EL (cell line): ENCODE results near the gene SDCBP2.

ENCODE experiments used
- DNase-seq: peaks from one replicate; pipeline ENCODE4 v3.0.0-alpha.2; 2016

SDCBP2 gene

DNA sequence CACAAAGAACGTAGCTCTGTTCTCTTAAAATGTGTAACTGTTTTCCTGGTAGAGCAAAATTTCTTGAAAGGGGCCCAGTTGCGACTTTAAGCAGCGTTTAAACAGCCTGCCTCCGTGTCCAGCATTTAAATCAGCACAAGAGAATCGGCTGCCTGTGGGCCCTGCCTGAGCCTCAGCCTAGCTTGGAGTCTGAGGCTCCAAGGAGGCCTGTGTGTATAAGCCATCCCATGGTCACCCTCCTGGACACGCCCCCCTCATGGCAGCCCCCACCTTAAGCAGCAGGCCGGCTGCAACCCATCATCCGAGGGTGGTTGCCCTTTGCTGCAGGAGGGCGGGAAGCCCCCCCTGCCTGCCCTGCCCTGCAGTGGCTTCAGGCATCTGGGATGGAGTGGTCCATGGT, 18.9 kb downstream of the SDCBP2 start:
- no peak for DNase-seq

DNA sequence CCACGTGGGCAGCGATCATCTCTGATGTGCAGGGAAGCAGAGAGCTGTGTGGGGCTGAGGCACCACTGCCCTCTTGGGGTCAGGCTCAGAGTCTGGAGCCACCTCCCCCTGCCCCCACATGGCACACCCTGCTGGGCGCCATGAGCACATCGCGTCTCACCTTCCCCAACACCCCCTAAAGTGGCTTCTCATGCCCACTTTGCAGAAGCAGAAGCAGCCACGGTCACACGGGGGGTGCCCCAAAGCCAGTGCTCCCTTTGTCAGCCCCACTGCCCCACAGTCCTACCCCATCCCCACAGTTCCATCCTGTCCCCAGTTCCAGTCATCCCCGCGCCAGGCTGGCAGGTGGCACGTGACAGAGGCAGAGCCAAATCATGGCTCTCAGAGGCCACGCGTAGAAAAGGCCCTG, 19.5 kb downstream of the SDCBP2 start:
- no peak for DNase-seq

DNA sequence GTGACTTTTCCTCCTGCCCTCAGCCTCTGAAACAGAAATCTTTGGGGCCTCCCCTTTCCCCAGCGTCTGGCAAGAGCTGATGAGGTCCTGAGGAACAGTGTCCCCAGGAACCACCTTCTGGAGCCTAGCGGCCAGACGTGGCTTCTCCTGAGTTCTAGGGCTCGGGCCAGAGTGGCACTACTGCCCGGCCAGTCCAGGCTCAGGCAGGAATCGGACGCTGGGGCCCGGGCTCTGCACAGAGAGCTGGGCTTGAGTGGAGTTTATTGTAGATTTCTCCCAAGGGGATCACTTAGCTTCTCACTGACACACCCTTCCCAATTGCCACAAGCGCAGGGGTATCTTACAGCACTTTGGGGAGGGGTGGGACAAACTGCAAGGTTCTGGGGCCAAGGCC, 20.2 kb downstream of the SDCBP2 start:
- no peak for DNase-seq

DNA sequence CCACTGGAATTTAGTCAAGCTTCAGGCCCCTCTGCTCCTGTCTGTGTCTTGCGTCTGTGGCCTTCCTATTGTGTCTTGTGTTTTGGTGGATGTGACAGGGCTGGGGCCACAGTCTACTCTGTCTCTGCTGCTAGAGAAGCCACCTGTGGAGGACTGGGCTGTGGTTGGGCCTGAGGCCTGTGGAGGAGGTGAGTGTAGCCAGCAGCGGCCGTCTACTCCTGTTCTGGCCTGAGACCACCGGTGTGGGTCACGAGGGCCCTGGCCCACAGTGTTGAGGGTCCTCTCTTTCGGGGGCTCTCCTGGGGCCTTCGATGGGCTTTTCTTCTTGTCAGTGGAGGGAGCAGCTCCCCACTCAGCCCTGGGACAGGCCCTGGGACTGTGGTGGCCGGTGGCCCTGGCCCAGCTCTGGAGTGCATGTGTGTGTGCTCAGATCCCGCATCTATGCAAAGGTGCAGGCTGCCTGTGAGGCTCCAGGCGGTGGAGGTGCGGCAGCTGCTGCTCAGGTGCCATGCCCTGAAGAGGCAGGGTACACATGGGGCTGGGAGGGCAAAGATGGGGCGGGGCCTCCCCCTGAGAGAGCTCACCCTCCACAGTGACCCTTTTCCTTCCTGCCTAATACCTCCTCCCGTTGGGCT, 20.8 kb downstream of the SDCBP2 start:
- no peak for DNase-seq

DNA sequence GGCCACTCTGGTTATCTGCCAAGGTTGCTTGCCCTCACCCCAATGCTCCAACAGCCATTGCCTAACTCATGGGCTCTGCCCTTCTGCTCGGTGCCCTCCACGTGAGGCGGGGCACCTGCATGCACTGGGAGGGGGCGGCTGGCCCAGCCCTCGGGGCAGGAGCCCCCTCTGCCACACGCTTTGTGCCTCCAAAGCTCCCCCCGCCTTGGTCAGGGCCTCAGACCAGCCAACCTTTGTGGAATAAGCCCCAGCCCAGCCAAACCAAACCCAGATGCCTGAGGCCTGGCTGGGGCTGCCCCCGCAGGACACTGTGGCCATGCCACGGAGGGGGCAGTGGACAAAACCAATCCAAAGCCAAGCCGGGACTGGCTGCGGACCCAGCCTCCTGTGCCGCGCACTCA, 21.4 kb downstream of the SDCBP2 start:
- no peak for DNase-seq

DNA sequence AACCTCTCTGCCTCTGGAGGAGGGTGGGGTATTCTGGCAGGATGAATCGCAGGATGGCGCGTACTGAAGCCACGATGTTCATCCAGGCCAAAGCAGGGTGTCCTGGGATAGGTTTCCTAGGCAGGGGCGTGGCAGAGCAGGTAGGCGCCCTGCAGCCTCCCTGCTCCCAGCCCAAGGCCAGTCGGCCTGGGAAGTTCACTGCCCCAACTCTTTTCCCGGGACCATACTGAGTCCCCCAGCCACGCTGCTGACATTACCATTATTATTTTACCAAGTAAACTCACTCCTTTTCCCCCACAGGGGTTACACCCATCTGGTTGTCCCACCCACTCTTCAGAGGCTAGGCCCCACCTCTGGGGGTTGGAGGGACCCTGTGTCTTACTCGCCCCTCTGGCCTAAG, 21.8 kb downstream of the SDCBP2 start:
- DNase-seq: no peak

DNA sequence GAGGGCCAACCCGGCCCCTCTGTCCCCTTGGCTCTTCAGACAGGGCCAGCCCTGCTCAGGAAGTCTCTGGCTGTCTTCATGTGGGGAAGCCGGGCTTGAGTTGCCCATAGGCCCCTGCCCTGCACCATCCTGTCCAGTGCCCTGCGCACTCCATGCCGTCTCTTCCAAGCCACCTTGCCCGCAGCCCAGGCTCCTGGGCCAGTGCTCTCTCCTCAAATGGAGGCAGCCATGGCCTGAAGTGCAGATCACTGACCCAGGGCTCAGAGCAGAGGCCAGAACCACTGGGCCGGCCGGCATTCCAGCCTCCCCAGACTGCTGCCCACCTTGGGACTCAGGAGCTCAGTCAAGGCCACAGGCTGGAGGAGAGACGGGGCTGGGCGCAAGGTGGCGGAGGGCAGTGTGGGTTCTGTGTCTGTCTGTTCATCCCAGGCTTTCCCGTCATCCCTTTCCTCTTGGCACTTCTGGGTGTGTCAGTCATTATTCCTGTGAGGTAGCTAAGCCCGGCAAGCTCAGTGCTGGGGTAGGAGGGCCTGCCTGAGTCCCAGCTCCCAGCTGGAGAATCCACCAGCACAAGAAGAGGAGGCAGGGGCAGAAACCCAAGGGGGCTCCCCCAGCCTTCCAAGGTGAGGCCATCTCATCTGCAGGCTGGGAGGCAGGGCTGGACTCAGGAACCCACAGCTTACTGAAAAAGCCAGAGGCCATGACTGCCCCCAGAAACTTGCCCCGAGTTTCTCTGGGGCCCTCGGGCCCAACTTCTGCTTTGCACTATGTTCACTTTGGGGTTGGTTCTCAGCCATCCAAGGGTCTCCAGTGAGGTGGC, 22.4 kb downstream of the SDCBP2 start:
- no peak for DNase-seq

DNA sequence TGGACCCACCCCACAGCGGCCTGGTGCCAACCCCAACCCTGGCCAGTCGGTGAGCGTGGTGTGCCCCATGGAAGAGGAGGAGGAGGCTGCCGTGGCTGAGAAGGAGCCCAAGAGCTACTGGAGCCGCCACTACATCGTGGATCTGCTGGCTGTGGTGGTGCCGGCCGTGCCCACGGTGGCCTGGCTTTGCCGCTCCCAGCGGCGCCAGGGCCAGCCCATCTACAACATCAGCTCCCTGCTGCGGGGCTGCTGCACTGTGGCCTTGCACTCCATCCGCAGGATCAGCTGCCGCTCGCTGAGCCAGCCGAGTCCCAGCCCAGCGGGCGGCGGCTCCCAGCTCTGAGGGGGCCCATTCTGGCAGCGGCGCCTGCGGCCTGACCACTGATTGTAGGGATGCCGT, 23.2 kb downstream of the SDCBP2 start:
- no peak for DNase-seq

DNA sequence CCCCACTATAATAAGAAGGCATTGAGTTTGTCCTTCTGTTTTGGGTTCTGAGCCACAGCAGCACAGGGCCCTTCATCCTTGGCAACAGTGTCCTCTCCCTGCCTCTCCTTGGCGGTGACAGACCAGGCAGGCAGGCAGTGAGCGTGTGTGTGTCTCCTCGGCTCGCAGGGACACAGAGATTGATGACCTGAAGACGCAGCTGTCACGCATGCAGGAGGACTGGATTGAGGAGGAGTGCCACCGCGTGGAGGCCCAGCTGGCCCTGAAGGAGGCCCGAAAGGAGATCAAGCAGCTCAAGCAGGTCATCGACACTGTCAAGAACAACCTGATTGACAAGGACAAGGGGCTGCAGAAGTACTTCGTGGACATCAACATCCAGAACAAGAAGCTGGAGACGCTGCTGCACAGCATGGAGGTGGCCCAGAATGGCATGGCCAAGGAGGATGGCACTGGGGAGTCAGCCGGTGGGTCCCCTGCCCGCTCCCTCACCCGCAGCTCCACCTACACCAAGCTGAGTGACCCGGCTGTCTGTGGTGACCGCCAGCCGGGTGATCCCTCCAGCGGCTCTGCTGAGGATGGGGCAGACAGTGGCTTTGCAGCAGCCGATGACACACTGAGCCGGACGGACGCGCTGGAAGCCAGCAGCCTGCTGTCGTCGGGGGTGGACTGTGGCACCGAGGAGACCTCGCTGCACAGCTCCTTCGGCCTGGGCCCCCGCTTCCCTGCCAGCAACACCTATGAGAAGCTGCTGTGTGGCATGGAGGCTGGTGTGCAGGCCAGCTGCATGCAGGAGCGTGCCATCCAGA, 24.0 kb downstream of the SDCBP2 start:
- DNase-seq: no peak

DNA sequence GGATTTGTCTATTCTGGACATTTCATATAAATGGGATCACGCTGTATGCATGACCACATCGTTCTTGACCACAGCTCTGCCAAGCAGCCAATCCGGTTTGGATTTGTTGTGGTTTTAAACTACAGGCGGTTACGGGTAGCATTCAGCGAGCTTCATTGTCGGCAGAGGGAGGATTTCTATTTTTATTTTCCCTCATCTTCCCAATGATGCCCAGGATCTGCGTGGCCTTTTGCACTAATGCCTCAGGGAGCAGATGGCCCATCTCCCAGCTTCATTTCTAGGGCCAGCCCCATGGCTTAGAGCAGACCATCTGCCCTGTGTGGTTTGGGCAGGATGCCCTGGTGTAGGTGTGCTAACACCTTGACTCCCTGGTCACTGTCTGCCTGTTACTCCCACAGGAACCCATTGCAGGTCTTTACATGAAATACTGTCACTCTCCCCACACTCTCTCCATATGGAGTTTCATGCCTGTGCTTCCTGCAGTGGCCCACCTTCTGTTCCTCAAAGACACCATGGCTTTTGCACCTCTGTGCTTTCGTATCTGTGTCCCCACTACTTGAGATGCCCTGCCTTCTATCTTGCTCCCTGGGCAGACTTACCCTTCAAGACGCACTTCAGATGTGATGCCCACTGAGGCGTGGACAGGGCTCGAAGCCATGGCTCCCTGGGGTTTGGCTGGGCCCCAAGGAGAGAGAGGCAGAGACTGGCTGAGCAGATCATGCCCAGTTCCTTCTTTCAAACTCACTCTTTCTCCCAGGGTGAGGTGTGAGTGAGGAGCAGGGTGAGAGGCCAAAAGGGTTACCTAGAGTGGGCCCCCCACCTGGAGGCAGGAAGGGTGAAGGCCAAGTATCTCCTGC, 26.0 kb downstream of the SDCBP2 start:
- DNase-seq: no peak

DNA sequence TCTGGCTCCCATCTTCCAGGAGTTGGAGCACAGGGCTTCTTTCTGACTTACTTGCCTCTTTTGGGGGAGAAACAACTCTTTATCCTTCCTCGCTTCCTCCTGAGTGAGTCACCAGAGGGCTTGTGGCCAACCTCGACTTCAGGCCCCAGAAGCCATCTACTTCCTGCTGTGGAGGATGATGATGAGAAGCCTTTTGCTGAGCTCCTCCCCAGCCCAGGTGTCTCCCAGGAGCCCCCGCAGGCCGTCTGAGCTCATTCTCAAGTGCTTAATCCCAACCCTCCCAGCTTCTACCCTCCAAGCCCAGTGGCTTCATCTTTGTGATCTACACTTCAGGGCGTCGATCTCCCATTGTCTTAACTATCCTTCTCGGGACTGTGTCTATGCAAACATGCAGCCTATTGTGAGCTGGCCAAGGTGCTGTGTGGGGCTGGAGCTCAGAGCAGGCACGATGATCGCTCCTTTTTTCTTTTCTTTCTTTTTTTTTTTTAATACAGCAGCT, 27.9 kb downstream of the SDCBP2 start:
- DNase-seq: peak; percentile 77

DNA sequence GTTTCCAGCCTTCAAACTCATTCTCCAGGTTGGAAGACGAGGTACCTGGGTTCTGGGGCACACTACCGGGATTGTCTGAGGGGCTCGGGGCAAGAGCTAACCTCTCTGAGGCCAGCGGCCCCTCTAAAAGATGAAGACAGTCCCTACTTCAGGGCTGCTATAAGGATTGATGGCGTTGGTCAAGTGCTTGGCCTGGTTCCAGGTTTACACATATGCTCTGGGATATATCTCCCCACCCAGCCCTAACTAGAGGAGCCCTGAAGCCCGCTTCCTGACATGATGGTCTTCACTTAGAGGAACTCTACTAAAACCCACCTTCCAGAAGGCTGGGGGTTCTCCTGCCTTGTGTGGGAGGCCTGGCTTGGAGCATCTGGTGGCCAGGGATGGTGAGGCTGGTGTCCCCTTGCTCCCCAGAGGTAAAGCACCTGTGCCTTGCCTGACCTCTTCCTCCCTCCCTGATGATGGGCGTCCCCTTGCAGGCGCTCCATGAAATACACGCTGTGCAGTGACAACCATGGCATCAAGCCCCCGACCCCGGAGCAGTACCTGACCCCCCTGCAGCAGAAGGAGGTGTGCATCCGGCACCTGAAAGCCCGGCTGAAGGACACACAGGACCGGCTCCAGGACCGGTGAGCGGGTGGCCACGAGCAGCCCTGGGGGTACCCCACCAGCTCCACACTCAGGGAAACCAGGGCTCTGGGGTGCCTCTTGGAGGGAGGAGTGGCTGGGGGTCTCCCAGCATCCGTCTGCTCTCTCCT, 28.7 kb downstream of the SDCBP2 start:
- no peak for DNase-seq

DNA sequence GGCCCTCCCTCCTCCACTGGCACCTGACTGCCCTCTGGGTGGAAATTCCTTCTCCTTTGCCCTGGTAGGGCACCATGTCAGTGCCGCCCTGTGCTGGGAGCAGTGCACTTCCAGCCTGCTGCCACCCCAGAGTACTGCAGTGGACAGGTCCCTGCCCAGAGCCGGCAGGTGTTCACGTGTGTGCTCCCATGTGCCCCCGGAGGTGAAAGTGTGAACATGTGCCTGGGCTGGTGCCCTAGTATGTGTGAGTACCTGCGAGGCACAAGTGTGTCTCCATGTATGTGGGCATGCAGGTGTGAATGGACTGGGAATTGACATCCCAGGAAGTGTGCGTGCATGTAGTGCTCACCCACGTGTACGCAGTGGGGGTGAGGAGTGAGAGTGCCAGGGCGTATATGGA, 29.4 kb downstream of the SDCBP2 start:
- DNase-seq: no peak

DNA sequence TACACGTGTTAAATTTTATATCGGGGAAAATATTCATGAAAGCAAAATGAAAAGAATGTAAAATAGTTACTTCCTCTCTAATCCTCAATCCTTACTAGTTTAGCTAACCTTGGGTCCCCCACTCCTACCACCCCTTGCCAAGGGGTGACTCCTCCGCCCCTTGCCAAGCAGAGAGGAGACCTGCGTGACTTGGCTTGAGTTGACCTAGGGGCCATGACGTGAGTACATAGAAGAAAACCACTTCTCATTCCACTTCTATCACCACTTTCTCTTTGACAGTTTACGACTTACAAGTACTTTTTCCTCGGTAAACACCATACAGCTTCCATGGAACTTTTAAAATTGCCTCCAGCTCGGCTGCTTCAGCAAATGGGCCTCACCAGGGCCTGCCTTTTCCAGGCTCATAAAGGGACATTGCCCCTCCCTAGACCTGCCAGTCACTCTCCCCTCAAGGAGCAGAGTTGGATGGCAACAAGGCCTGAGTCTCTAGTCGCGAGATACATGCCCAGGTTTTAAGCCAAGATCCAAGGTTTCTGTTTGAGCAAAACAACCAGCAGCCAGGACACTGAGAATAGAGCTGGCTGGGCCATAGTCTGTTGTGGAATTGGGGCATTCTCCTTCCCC, 29.9 kb downstream of the SDCBP2 start:
- no peak for DNase-seq

DNA sequence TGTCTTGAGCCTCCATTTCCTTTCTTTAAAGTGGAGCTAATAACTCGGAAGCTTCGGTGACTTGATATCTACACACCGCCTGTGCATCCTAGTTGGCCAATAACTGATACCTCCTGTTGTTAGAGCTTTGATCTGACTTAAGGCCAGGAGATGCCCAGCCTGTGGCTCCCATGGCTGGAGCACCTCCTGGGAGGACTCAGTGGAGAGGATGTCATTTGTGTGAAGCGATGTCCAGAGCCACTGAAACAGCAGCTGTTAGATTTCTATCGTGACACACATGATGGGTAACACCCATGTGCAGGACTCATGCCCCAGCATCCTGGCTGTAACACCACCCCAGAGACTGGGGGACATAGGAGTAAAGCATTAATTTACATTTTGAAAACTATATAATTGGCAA, 30.8 kb downstream of the SDCBP2 start:
- no peak for DNase-seq

DNA sequence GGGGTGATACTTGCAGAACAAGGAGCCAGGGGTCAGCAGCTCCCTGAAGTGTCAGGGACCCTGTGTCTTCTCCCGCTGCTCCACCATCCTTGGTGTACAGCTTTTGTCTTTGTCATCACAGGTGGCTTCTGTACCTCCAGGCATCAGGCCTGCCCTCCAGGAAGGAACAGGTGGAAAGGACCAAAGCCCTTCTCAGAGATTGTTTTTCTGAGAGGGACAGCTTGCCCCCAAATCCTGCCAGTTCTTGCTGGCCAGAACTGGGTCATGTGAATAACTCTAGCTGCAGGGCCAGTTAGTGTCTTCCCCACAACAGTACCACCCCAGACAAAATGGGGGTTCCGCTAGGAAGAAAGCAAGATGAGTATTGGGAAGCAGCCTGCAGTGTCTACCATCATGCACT, 31.5 kb downstream of the SDCBP2 start:
- DNase-seq: no peak

DNA sequence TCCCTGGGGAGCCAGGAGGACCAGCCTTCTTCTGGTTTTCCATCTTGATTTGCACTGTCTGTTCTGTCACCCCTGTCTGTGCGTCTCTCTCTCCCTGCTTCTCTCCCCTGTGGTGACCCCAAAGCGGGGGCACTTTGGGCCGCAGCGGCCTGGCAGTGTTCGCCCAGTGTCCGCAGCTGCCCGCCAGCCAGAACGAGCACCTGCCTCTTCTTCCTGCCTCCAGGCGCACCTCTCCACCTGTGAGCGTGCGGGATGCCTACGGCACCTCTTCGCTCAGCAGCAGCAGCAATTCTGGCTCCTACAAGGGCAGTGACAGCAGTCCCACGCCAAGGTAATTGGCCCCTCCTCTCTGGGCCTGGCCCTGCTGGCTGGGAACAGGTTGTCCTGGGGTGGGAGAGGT, 32.0 kb downstream of the SDCBP2 start:
- no peak for DNase-seq

DNA sequence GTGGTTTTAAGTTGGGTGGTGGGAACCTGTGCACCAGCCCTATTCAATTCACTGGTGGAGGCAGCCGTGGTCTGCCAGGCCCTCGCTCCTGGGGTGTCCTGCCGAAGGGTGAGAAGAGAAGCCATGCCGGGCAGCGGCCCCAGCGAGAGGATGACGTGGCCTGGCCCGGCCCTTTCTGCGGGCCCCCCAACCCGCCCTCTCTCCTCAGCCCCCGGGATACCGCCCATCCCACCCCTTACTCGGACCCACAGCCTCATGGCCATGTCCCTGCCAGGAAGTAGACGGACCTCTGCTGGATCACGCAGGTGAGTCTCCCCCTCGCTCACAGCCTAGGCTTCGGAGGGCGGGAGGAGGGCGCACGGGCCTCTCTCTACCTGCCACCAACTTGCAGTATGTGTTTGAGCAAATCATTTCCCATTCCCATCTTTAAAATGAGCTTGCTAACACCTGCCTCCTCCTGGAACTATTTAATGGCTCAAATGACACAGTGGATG, 32.8 kb downstream of the SDCBP2 start:
- no peak for DNase-seq

DNA sequence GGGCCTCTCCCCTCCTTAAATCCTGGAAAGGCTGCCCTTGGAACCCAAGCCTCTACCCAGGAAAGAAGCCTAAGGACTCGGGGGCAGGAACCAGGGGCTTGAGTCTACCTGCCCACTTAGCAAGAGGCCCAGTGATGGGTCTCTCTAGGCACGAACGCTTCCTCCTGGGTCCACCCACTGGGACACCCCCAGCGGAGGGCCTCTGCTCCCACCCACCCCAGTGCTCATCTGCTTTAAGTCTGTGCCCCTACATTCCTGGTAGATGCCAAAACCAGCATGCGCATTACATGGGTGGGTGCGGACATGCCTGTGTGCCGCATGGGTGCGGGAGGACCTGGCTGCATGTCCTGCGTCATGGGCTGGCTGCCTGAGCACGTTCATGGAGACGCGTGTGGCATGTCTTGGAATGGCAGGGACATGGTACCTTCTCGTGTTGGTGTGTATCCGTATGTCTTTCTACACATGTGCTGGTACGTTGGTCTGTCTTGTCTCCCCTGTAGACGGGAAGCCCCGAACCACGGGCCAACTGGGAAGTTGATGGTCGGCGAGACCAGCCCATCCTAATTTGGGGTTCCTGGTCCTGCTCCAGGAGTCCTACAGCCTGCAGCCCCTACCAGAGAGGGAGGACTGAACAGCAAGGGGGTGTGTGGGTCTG, 33.5 kb downstream of the SDCBP2 start:
- no peak for DNase-seq

DNA sequence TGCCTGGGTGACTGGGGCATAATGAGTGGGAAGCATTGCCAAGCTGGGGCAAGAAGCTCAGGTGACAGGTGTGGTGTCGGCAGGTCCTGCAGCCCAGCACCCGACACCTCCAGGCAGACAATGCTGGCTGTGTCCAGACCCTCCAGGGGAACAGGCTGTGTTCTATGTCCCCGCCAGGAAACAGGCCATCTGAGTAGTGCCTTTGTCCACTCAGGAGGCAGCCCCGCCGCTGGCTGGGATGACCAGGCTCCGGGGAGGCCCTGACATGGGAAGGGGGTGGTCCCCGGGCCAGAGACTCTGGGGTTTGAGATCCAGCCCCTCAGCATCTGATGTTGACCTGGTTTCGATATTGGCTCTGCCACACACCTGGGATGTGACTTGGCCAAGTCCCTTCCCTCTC, 34.4 kb downstream of the SDCBP2 start:
- DNase-seq: no peak
